NCI-H774 (cell line): Measurements from ENCODE around the gene NEUROG1.
"Not testable (repeated sequence)": the region's sequence is repeated elsewhere in the genome, so short reads cannot be mapped to it uniquely, and the experiment has no call there.

Experiments
- DNase-seq: peaks from one replicate; lab custom pipeline; 2025; lab: John Stamatoyannopoulos, UW

NEUROG1 gene

GRCh38 chr5:135537271-135537670 lies 1.5 kb upstream of the NEUROG1 start:
- no peak for DNase-seq

GRCh38 chr5:135535420-135535819 lies 344 bp downstream of the NEUROG1 start:
- DNase-seq = no peak

- DNase-seq = no peak
Observed at GRCh38 chr5:135534609-135535419, 950 bp downstream of the NEUROG1 start.

GRCh38 chr5:135533794-135534193 lies 2.0 kb downstream of the NEUROG1 start:
- DNase-seq = no peak

- DNase-seq = no peak
Observed at GRCh38 chr5:135533334-135533733, 2.4 kb downstream of the NEUROG1 start.

- not testable (repeated sequence) for DNase-seq
Observed at GRCh38 chr5:135529576-135529975, 6.2 kb downstream of the NEUROG1 start.

GRCh38 chr5:135526924-135527323 lies 8.8 kb downstream of the NEUROG1 start:
- no peak for DNase-seq

- DNase-seq = no peak
Observed at GRCh38 chr5:135521964-135522363, 13.8 kb downstream of the NEUROG1 start.

- DNase-seq = no peak
Observed at GRCh38 chr5:135517631-135518030, 18.1 kb downstream of the NEUROG1 start.

GRCh38 chr5:135514116-135514515 lies 21.6 kb downstream of the NEUROG1 start:
- DNase-seq = no peak

- no peak for DNase-seq
Observed at GRCh38 chr5:135511761-135512575, 23.8 kb downstream of the NEUROG1 start.

GRCh38 chr5:135509995-135510394 lies 25.8 kb downstream of the NEUROG1 start:
- DNase-seq = no peak

- no peak for DNase-seq
Observed at GRCh38 chr5:135508496-135509005, 27.2 kb downstream of the NEUROG1 start.

- DNase-seq = no peak
Observed at GRCh38 chr5:135505973-135506372, 29.8 kb downstream of the NEUROG1 start.

GRCh38 chr5:135504376-135504775 lies 31.4 kb downstream of the NEUROG1 start:
- DNase-seq = no peak

- no peak for DNase-seq
Observed at GRCh38 chr5:135503871-135504270, 31.9 kb downstream of the NEUROG1 start.

- no peak for DNase-seq
Observed at GRCh38 chr5:135502836-135503520, 32.8 kb downstream of the NEUROG1 start.

GRCh38 chr5:135501965-135502364 lies 33.8 kb downstream of the NEUROG1 start:
- no peak for DNase-seq

GRCh38 chr5:135498637-135498995 lies 37.1 kb downstream of the NEUROG1 start:
- no peak for DNase-seq

- DNase-seq = no peak
Observed at GRCh38 chr5:135497971-135498636, 37.7 kb downstream of the NEUROG1 start.

- DNase-seq = not testable (repeated sequence)
Observed at GRCh38 chr5:135495531-135495930, 40.2 kb downstream of the NEUROG1 start.

- DNase-seq = no peak
Observed at GRCh38 chr5:135494196-135494595, 41.6 kb downstream of the NEUROG1 start.
